Keratinocyte (primary cell): Measurements from ENCODE around the gene SSUH2. TPM values are rescaled to one million over a fixed set of nuclear protein-coding genes. Genes with fewer than 3 reads are reported as not detected.

Experiments
- DNase-seq: peaks from one replicate; pipeline ENCODE4 v3.0.0-alpha.2; 2011; ENCODE audit warnings: low read depth, missing footprints, low spot score
- FAIRE-seq: peaks from 2 replicates; lab custom pipeline; 2011; peaks lifted over from hg19 to GRCh38; lab: Jason Lieb, UNC
- H2AFZ ChIP-seq: 2 replicates; pipeline ENCODE4 v1.6.0; 2012; ENCODE audit warnings: low read length, control low read depth, inconsistent platforms; ENCODE audit not compliant: control insufficient read depth
- H3K27ac ChIP-seq: 2 replicates; pipeline ENCODE4 v1.5.1; 2011; ENCODE audit warnings: low read length; ENCODE audit not compliant: control insufficient read depth, insufficient read depth
- H3K27me3 ChIP-seq: 3 replicates; pipeline ENCODE4 v1.6.0; 2011; ENCODE audit warnings: low read length; ENCODE audit not compliant: control insufficient read depth, insufficient read depth; ENCODE audit errors: extremely low read depth
- H3K36me3 ChIP-seq, 2 experiments: 2 replicates in 1 of 2; 3 replicates in 1 of 2; pipeline ENCODE4 v1.5.1; 2011; ENCODE audit warnings: low read length in 2 of 2, mild to moderate bottlenecking in 1 of 2; ENCODE audit not compliant: control insufficient read depth in 2 of 2, insufficient read depth in 2 of 2; ENCODE audit errors: extremely low read depth in 1 of 2
- H3K4me1 ChIP-seq: 3 replicates; pipeline ENCODE4 v1.5.1; 2011; ENCODE audit warnings: low read length; ENCODE audit not compliant: control insufficient read depth, insufficient read depth; ENCODE audit errors: extremely low read depth
- H3K4me2 ChIP-seq: 3 replicates; pipeline ENCODE4 v1.6.0; 2011; ENCODE audit warnings: low read depth, low read length; ENCODE audit not compliant: control insufficient read depth, insufficient read depth; ENCODE audit errors: extremely low read depth
- H3K4me3 ChIP-seq, 3 experiments: fragments of 200-600 bp in 1 of 3; sonication (generic) in 1 of 3; 2 replicates in 2 of 3; 3 replicates in 1 of 3; pipeline ENCODE4 v1.5.1; 2011 to 2016; ENCODE audit warnings: low read length in 3 of 3, mild to moderate bottlenecking in 3 of 3, control low read depth in 2 of 3, inconsistent platforms in 1 of 3, low read depth in 1 of 3, mixed read lengths in 1 of 3, mixed run types in 1 of 3, moderate library complexity in 1 of 3; ENCODE audit not compliant: control insufficient read depth in 2 of 3, insufficient read depth in 2 of 3; ENCODE audit errors: extremely low read depth in 1 of 3
- H3K79me2 ChIP-seq: 2 replicates; pipeline ENCODE4 v1.6.0; 2012; ENCODE audit warnings: low read length; ENCODE audit not compliant: control insufficient read depth, insufficient read depth
- H3K9ac ChIP-seq: 3 replicates; pipeline ENCODE4 v1.6.0; 2011; ENCODE audit warnings: low read length; ENCODE audit not compliant: control insufficient read depth, insufficient read depth; ENCODE audit errors: extremely low read depth
- H3K9me1 ChIP-seq: 3 replicates; pipeline ENCODE4 v1.6.0; 2011; ENCODE audit warnings: low read length; ENCODE audit not compliant: control insufficient read depth, insufficient read depth; ENCODE audit errors: extremely low read depth
- H3K9me3 ChIP-seq: 2 replicates; pipeline ENCODE4 v1.5.1; 2012; ENCODE audit warnings: low read depth, low read length; ENCODE audit not compliant: control insufficient read depth
- H4K20me1 ChIP-seq: 3 replicates; pipeline ENCODE4 v1.6.0; 2011; ENCODE audit warnings: low read length; ENCODE audit not compliant: control insufficient read depth, insufficient read depth; ENCODE audit errors: extremely low read depth
- CTCF ChIP-seq, 3 experiments: IDR thresholded peaks in 1 of 3; conservative IDR thresholded peaks in 1 of 3; optimal IDR thresholded peaks in 1 of 3; 2 replicates in 2 of 3; 3 replicates in 1 of 3; pipeline versions ENCODE3 to v1.5.1; 2011; ENCODE audit warnings: low read length in 3 of 3, mild to moderate bottlenecking in 3 of 3, moderate library complexity in 2 of 3, control low read depth in 1 of 3, inconsistent platforms in 1 of 3; ENCODE audit not compliant: insufficient read depth in 2 of 3; ENCODE audit errors: extremely low read depth in 1 of 3
- EZH2 ChIP-seq: IDR thresholded peaks from one replicate; pipeline ENCODE4 v1.6.1; 2012; ENCODE audit warnings: inconsistent platforms, mild to moderate bottlenecking, low read length, moderate library complexity
- dilution Hi-C: fragments of 300-500 bp; cut with MboI; formaldehyde crosslinking; loops from one replicate; pipeline ENCODE4 v1.7.0; 2020; ENCODE audit warnings: low sequenced_read_pairs; ENCODE audit not compliant: extremely low pct_ligation_motif_present
- polyA plus RNA-seq, 5 experiments: library from polyadenylated mRNA; depleted of rRNA in 3 of 5; stranded (reverse) in 3 of 5; stranded (forward) in 1 of 5; unstranded in 1 of 5; fragments of >200 nt; gene quantifications; 1 replicate in 1 of 5; 2 replicates in 3 of 5; 3 replicates in 1 of 5; pipeline versions ENCODE4 v1.2.1 to v1.2.3, GENCODE V29; 2011 to 2012; ENCODE audit warnings: missing spikeins in 2 of 5, low read depth in 1 of 5, low replicate concordance in 1 of 5

SSUH2 gene
- polyA plus RNA-seq, 1 donor (not counting 4 experiments of a cell fraction or from before 2014, with no cell fraction given), result 0.09 TPM

GRCh38 chr3:8593021-8593827 is 51.4 kb downstream of the SSUH2 start:
- FAIRE-seq, result no peak
- H3K27ac ChIP-seq, result no peak overlapping the region
- no peak for TF ChIP-seq CTCF (optimal IDR thresholded peaks at IDR 0.05 in 1 of 3, IDR thresholded peaks at IDR 0.05 in 1 of 3, conservative IDR thresholded peaks at IDR 0.05 in 1 of 3; ENCODE audit: extremely low read depth in 1 of 3, insufficient read depth in 2 of 3, low read length in 3 of 3)
- TF ChIP-seq EZH2, result no peak
- dilution Hi-C loops, result no loop called here
- no peak overlapping the region for H3K4me3 ChIP-seq
- no peaks in the 10 kb centered on the region for H3K79me2 ChIP-seq
- H2AFZ ChIP-seq, result no peak overlapping the region
- H3K27me3 ChIP-seq, result no peaks in the 10 kb centered on the region
- H4K20me1 ChIP-seq, result no peaks in the 10 kb centered on the region
- H3K9ac ChIP-seq, result no peak overlapping the region
- no peak for DNase-seq
- H3K4me1 ChIP-seq, result peaks cover 20% of the 10 kb centered on the region
- no peaks in the 10 kb centered on the region for H3K9me1 ChIP-seq
- no peak overlapping the region for H3K4me2 ChIP-seq
- no peaks in the 10 kb centered on the region for H3K9me3 ChIP-seq
- no peaks in the 10 kb centered on the region for H3K36me3 ChIP-seq

DNA sequence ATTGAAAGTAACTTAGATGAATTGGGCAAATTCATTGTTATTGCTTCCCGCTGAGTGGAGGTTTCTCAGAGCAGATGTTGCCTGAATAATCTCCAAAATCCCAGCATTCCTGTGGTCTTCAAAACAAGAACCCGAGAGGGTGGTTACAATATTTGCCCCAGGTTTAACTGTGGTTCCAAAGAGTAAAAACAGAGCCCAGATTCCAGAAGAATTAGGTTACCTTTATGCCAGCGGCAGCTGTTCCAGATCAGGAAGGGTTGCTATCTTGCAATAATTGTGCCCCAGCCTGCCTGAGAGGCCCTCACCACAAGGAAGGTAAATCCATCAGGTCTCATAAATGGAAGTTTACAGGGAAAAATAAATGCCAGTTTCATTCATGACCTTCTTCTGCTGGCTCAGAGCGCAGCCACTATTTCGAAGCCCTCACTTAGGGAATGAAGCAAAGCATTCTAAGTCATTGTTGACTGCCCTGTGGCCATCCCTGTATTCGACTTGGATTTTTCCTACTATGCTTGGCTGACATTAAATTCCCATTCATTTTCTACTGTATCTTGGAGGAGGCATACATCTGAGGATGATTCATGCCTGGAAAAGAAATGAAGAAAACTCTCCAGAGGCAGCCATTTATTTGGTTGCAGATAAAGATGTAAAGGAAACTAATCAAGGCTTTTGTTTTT is 54.6 kb downstream of the SSUH2 start:
- Histone ChIP-seq H3K4me1 (peaks cover 9% of the 10 kb centered on the region), H3K79me2 (no peaks in the 10 kb centered on the region), H3K9me3 (no peaks in the 10 kb centered on the region), H4K20me1 (no peaks in the 10 kb centered on the region), H3K27me3 (no peaks in the 10 kb centered on the region), H3K4me2 (peak overlapping the region; percentile 18), H3K27ac (no peak overlapping the region), H3K9ac (no peak overlapping the region), H3K36me3 (no peaks in the 10 kb centered on the region), H3K4me3 (no peak overlapping the region), H2AFZ (peak overlapping the region; percentile 68), H3K9me1 (no peaks in the 10 kb centered on the region)
- FAIRE-seq (peak; percentile 70), DNase-seq (no peak)
- dilution Hi-C loops, result no loop called here
- TF ChIP-seq EZH2 (no peak), CTCF (optimal IDR thresholded peaks at IDR 0.05 in 1 of 3, IDR thresholded peaks at IDR 0.05 in 1 of 3, conservative IDR thresholded peaks at IDR 0.05 in 1 of 3; ENCODE audit: extremely low read depth in 1 of 3, insufficient read depth in 2 of 3, low read length in 3 of 3) (no peak)
